ENCODE data around the gene ITGBL1. TPM values are rescaled to one million over a fixed set of nuclear protein-coding genes. Genes with fewer than 3 reads are reported as not detected.

Gene ITGBL1
- total and polyA plus RNA-seq, 2 of the 13 experiments (the other 11 are each of a cell fraction or from before 2014, with no cell fraction given) = 0.02 TPM; not detected in 1

DNA sequence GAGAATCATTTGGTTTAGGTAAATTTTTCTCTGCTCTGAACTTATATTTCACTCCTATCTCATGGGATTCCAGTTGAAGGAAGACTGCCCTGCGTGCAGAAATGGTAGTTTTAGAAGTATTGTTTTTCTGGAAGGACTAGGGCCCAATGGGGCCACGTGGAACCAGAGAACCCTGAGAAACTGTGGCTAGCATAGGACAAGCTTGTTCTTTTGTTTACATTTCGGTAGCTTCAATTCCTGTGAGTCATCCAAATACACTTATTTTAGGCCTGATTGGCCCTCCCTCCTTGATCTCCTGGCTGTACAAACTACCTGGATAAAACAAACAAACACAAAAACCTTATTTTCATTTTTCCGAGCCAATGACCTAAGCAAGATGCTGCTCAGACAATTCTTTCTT is 124.0 kb downstream of the ITGBL1 start:
- peak overlapping the region; percentile 50 for H3K27ac ChIP-seq (ENCODE audit: extremely low read length, insufficient read depth, low read length)
- H3K4me2 ChIP-seq (ENCODE audit: low read depth, low read length) = peak overlapping the region; percentile 49
- FAIRE-seq (no peak), DNase-seq (ENCODE audit: low spot score) (peak; percentile 46), ATAC-seq (peak; percentile 82)
- H2AFZ ChIP-seq (ENCODE audit: low read length) = no peak overlapping the region
- no peaks in the 10 kb centered on the region for H3K9me3 ChIP-seq (ENCODE audit: low read length)
- H3K9ac ChIP-seq (ENCODE audit: insufficient read depth, low read depth, low read length) = no peak overlapping the region
- WGBS (ENCODE audit: low lambda C conversion rate) = 0% methylated on average over 4 of the region's 4 CpGs
- no peaks in the 10 kb centered on the region for H3K79me2 ChIP-seq (ENCODE audit: insufficient read depth, low read length)
- H3K36me3 ChIP-seq (replicated peaks in 1 of 2; ENCODE audit: control insufficient read depth in 1 of 2, insufficient read depth in 2 of 2, low read length in 2 of 2) = no peaks in the 10 kb centered on the region
- peaks cover 42% of the 10 kb centered on the region for H3K4me1 ChIP-seq (ENCODE audit: insufficient read depth, low read length)
- H4K20me1 ChIP-seq (ENCODE audit: insufficient read depth, low read length) = no peaks in the 10 kb centered on the region
- in situ Hi-C loops (cut with HindIII; ENCODE audit: extremely low pct_ligation_motif_present, low pct_unique_long_range_greater_than_20kb) (no loop called here), intact Hi-C loops (cut with micrococcal nuclease; ENCODE audit: unreplicated experiment) (no loop called here)
- no peaks in the 10 kb centered on the region for H3K27me3 ChIP-seq (ENCODE audit: control insufficient read depth in 1 of 2, insufficient read depth in 2 of 2, low read length in 2 of 2)
- no TSS peak for BruUV-seq (replicated peaks)
- POLR2A ChIA-PET = interaction anchor here (1.0 kb wide), 1 partner anchor 133 kb away, joined by 3 read pairs; no protein-coding TSS in a partner anchor
- H3K4me3 ChIP-seq (replicated peaks in 1 of 3; ENCODE audit: insufficient read depth in 1 of 3, low read depth in 2 of 3, low read length in 3 of 3) = no peak overlapping the region; a peak in 1 of 6 replicates
- CTCF ChIA-PET (ENCODE audit: low intra/inter-chr PET ratio, low total read pairs) = no interaction called here
- 0 out of 2 replicates have a peak, but pooled peaks have one; percentile 44 for TF ChIP-seq STAT6 (CRISPR knock-in tag; IDR thresholded peaks at IDR 0.05; ENCODE audit: borderline replicate concordance)
- 0 out of 2 replicates have a peak, but pooled peaks have one; percentile 17 for TF ChIP-seq KDM3A (CRISPR knock-in tag; IDR thresholded peaks at IDR 0.05; ENCODE audit: low read depth)
- TF ChIP-seq THAP11 (CRISPR knock-in tag; IDR thresholded peaks at IDR 0.05) = peak; percentile 13
- TF ChIP-seq ZNF335 (CRISPR knock-in tag; IDR thresholded peaks at IDR 0.05) = no peak
- no peak for TF ChIP-seq ATF1 (CRISPR knock-in tag; IDR thresholded peaks at IDR 0.05)
- no peak for TF ChIP-seq ZFP36L1 (CRISPR knock-in tag; IDR thresholded peaks at IDR 0.05)
- peak; percentile 14 for TF ChIP-seq PHF5A (CRISPR knock-in tag; IDR thresholded peaks at IDR 0.05; ENCODE audit: low read depth, unreplicated experiment)
- 0 out of 2 replicates have a peak, but pooled peaks have one; percentile 57 for TF ChIP-seq ZBTB26 (CRISPR knock-in tag; IDR thresholded peaks at IDR 0.05; ENCODE audit: borderline replicate concordance)
- TF ChIP-seq ZNF136 (CRISPR knock-in tag; IDR thresholded peaks at IDR 0.05; ENCODE audit: low read depth) = no peak
- 0 out of 2 replicates have a peak, but pooled peaks have one; percentile 6 for TF ChIP-seq RXRB (CRISPR knock-in tag; IDR thresholded peaks at IDR 0.05; ENCODE audit: borderline replicate concordance)
- TF ChIP-seq HMGA1 (CRISPR knock-in tag; conservative IDR thresholded peaks at IDR 0.05) = no peak
- no peak for TF ChIP-seq HCFC1 (IDR thresholded peaks at IDR 0.05; ENCODE audit: low read depth, low read length)
- no peak for TF ChIP-seq TBL1XR1 (IDR thresholded peaks at IDR 0.05; ENCODE audit: borderline replicate concordance, low read length, partially characterized antibody)
- no peak for TF ChIP-seq ZNF317 (CRISPR knock-in tag; IDR thresholded peaks at IDR 0.05)
- TF ChIP-seq HOMEZ (CRISPR knock-in tag; IDR thresholded peaks at IDR 0.05; ENCODE audit: low read depth) = no peak; the same call in 1 of the 2 replicates
- TF ChIP-seq MAX (IDR thresholded peaks at IDR 0.05) = peak; percentile 61; the same call in 1 of the 2 replicates
- no peak for TF ChIP-seq SMARCE1 (IDR thresholded peaks at IDR 0.05; ENCODE audit: borderline replicate concordance)
- TF ChIP-seq FOSL2 (CRISPR knock-in tag; IDR thresholded peaks at IDR 0.05) = peak; percentile 92
- TF ChIP-seq ZNF510 (CRISPR knock-in tag; IDR thresholded peaks at IDR 0.05; ENCODE audit: low read depth) = no peak
- TF ChIP-seq ZMAT5 (CRISPR knock-in tag; IDR thresholded peaks at IDR 0.05; ENCODE audit: borderline replicate concordance, low read depth) = no peak
- no peak for TF ChIP-seq KLF13 (CRISPR knock-in tag; IDR thresholded peaks at IDR 0.05)

All from HepG2 (cell line).